ENCODE data around the gene GFOD2. TPM values are rescaled to one million over a fixed set of nuclear protein-coding genes. Genes with fewer than 3 reads are reported as not detected.

GFOD2 gene
- total RNA-seq, 1 donor from 2014 or later, result 21.9 TPM

DNA sequence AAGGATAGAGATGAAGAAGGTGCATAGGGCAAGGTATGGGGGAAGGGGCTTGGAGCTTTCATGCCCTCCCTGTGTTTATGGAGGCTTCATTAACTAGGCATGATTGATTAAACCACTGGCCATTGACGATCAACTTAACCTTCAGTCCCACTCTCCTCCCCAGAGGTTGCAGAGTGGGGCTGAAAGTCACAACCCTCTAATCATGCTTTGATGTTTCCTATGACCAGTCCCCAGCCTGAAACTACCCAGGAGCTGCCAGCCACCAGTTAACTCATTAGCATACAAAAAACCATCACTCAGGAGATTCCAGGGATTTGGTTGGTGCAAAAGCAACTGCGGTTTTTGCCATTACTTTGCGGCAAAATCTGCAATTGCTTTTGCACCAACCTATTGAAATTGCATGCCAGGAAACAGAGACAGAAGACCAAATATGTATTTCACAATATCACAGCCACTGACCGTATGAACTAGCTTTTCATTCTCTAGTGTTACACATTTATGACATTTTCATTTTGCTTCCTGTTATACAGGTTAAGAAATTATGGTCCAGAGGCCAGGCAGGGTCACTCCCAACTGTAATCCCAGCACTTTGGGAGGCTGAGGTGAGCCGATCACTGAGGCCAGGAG lies 5.4 kb downstream of the GFOD2 start:
- no peak for DNase-seq (ENCODE audit: low read depth)
- H3K27me3 ChIP-seq (ENCODE audit: control insufficient read depth, insufficient read depth, low read length), result no peaks in the 10 kb centered on the region
- TF ChIP-seq, protein P1, sequence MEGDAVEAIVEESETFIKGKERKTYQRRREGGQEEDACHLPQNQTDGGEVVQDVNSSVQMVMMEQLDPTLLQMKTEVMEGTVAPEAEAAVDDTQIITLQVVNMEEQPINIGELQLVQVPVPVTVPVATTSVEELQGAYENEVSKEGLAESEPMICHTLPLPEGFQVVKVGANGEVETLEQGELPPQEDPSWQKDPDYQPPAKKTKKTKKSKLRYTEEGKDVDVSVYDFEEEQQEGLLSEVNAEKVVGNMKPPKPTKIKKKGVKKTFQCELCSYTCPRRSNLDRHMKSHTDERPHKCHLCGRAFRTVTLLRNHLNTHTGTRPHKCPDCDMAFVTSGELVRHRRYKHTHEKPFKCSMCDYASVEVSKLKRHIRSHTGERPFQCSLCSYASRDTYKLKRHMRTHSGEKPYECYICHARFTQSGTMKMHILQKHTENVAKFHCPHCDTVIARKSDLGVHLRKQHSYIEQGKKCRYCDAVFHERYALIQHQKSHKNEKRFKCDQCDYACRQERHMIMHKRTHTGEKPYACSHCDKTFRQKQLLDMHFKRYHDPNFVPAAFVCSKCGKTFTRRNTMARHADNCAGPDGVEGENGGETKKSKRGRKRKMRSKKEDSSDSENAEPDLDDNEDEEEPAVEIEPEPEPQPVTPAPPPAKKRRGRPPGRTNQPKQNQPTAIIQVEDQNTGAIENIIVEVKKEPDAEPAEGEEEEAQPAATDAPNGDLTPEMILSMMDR (IDR thresholded peaks at IDR 0.05; ENCODE audit: insufficient read depth, low read length, poor library complexity, severe bottlenecking), result no peak

DNA sequence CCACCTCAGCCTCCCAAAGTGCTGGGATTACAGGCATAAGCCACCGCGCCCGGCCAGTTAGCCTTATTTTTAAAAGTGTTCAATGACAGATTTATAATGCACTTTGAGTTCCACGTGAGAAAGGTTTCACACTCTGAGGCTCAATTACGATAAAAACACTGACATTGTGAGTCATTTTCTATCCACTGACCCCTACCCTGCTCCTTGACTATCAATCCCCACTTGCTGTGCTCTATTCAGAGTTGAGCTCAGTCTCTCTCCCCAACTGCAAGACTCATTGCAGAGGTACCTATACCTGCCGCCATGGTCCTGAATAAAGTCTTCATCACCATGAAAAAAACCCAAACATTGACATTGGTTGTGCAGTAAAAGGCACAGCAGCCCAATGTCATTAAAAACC lies 8.5 kb downstream of the GFOD2 start:
- Histone ChIP-seq H3K36me3 (ENCODE audit: control insufficient read depth, insufficient read depth, low read length) (no peaks in the 10 kb centered on the region), H3K4me3 (ENCODE audit: low read depth, low read length) (no peak overlapping the region), H3K27me3 (ENCODE audit: control insufficient read depth, insufficient read depth, low read length) (no peaks in the 10 kb centered on the region)
- no peak for DNase-seq (ENCODE audit: low read depth)
- TF ChIP-seq, protein P1 (IDR thresholded peaks at IDR 0.05; ENCODE audit: insufficient read depth, low read length, poor library complexity, severe bottlenecking), result no peak

More for the DNA sequence above, 5.4 kb downstream of the GFOD2 start:
- Histone ChIP-seq H3K4me3 (ENCODE audit: low read depth, low read length) (no peak overlapping the region), H3K36me3 (ENCODE audit: control insufficient read depth, insufficient read depth, low read length) (no peaks in the 10 kb centered on the region)

DNA sequence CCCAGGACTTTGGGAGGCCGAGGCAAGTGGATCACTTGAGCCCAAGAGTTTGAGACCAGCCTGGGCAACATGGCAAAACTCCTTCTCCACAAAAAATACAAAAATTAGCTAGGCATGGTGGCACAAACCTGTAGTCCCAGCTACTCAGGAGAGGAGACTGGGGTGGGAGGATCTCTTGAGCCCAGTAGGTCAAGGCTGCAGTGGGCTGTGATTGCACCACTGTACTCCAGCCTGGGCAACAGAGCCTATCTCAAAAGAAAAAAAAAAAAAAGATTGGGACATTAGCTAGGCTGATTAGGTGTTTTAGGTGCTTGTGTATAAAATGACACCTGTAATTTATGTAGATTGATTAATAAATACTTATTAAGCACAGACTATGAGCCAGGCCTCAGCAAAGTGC lies 10.1 kb downstream of the GFOD2 start:
- Histone ChIP-seq H3K4me3 (ENCODE audit: low read depth, low read length) (no peak overlapping the region), H3K36me3 (ENCODE audit: control insufficient read depth, insufficient read depth, low read length) (no peaks in the 10 kb centered on the region), H3K27me3 (ENCODE audit: control insufficient read depth, insufficient read depth, low read length) (no peaks in the 10 kb centered on the region)
- no peak for DNase-seq (ENCODE audit: low read depth)
- TF ChIP-seq, protein P1 (IDR thresholded peaks at IDR 0.05; ENCODE audit: insufficient read depth, low read length, poor library complexity, severe bottlenecking), result no peak

DNA sequence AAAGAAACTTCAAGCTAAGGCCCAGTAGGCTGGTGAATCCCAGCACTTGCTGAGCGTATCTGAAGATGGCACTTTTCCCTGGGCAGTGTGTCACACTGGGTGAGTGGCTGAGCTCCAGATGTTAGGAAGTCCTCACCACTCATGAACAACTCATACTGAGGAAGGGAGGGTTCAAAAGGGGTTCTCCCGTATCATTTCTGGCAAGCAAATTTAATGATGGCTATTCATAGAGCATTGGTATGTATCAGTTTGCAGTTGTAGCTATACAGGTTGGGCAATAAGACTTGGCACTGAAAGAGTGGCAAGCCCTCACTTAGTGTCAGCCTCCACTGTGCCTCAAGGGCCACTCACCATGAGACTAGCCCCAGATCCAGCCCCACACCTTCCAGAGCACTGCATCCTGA lies 10.7 kb downstream of the GFOD2 start:
- H3K27me3 ChIP-seq (ENCODE audit: control insufficient read depth, insufficient read depth, low read length), result no peaks in the 10 kb centered on the region
- H3K4me3 ChIP-seq (ENCODE audit: low read depth, low read length), result no peak overlapping the region
- TF ChIP-seq, protein P1 (IDR thresholded peaks at IDR 0.05; ENCODE audit: insufficient read depth, low read length, poor library complexity, severe bottlenecking), result no peak
- DNase-seq (ENCODE audit: low read depth), result no peak
- no peaks in the 10 kb centered on the region for H3K36me3 ChIP-seq (ENCODE audit: control insufficient read depth, insufficient read depth, low read length)

DNA sequence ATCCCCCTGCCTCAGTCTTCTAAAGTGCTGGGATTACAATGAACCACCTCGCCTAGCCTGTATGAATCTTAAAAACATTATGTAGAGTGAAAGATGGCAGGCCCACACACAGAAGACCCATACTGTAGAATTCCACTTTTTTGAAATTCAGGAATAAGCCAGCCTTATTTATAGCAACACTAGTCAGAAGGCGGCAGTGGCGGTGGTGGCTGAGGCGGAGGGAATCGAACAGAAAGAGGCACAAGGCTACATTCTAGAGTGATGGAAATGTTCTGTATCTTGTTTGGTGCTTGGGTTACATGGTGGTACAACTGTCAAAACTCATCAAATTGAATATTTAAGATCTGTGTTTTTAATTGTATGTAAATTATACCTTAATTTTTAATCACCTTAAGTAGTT lies 11.3 kb downstream of the GFOD2 start:
- TF ChIP-seq, protein P1 (IDR thresholded peaks at IDR 0.05; ENCODE audit: insufficient read depth, low read length, poor library complexity, severe bottlenecking), result no peak
- Histone ChIP-seq H3K27me3 (ENCODE audit: control insufficient read depth, insufficient read depth, low read length) (no peaks in the 10 kb centered on the region), H3K36me3 (ENCODE audit: control insufficient read depth, insufficient read depth, low read length) (no peaks in the 10 kb centered on the region), H3K4me3 (ENCODE audit: low read depth, low read length) (no peak overlapping the region)
- no peak for DNase-seq (ENCODE audit: low read depth)

DNA sequence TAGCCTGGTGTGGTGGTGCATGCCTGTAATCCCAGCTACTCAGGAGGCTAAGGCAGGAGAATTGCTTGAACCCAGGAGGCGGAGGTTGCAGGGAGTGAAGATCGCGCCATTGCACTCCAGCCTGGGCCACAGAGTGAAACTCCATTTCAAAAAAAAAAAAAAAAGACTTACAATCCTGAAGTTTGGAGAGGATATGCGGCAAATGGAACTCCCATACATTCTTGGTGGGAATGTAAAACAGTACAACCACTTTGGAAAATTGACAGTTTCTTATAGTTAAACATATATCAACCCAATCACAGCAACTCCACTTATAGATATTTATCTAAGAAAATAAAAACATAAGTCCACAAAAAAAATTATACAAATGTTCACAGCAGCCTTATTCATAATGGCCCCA lies 11.9 kb downstream of the GFOD2 start:
- Histone ChIP-seq H3K27me3 (ENCODE audit: control insufficient read depth, insufficient read depth, low read length) (no peaks in the 10 kb centered on the region), H3K4me3 (ENCODE audit: low read depth, low read length) (no peak overlapping the region), H3K36me3 (ENCODE audit: control insufficient read depth, insufficient read depth, low read length) (no peaks in the 10 kb centered on the region)
- DNase-seq (ENCODE audit: low read depth), result no peak
- TF ChIP-seq, protein P1 (IDR thresholded peaks at IDR 0.05; ENCODE audit: insufficient read depth, low read length, poor library complexity, severe bottlenecking), result no peak

All from kidney epithelial cell (primary cell).